ACHN (cell line): ENCODE results near the gene TCIRG1.
"Not testable (repeated sequence)": the region's sequence is repeated elsewhere in the genome, so short reads cannot be mapped to it uniquely, and the experiment has no call there.

Experiments
- DNase-seq: peaks from one replicate; pipeline ENCODE4 v3.0.0-alpha.2; 2015
- in situ Hi-C: cut with HindIII; loops from 2 replicates; pipeline ENCODE4 v1.10.0; 2017; ENCODE audit warnings: low sequenced_read_pairs, low pct_ligation_motif_present, low pct_unique_long_range_greater_than_20kb

Gene TCIRG1

DNA sequence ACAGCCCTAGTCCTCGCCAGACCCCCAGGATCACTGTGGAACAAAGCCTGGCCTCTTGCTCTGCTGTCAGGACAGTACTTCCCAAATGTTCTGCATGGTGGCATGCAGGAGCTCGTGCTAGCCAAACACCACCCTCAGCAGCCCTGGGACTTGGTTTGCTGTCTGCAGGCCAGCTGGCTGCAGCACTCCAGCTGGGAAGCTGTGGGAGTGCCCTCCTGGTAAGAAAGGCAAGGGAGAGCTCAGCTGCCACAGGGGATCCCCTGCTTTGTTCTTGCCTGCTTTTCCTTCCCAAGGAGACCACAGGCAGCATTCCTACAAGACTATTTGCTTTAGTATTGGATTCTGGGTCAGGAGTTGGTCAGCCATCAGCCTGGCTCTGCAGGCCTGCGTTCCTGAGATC, 27.9 kb downstream of the TCIRG1 start:
- in situ Hi-C loops, result no loop called here
- DNase-seq, result no peak

DNA sequence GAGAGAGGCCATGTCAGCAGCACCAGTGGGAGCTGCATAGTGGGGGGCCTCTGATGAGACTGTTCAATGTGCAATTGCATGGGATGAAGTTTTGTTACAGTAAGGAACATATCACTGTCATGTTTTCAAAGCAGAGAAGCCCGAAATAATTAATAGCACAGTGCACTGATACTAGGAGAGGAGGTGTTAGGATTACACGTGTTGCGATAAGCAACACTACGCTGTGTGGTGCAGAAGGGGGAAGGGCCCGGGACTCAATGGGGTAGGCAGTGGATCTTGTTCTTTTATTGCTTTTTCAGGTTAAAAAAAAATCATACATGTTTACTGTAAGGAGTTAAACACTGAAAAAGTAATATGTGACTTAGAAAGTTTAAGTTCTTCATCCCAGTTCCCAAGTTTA, 29.2 kb downstream of the TCIRG1 start:
- no peak for DNase-seq
- in situ Hi-C loops, result no loop called here

DNA sequence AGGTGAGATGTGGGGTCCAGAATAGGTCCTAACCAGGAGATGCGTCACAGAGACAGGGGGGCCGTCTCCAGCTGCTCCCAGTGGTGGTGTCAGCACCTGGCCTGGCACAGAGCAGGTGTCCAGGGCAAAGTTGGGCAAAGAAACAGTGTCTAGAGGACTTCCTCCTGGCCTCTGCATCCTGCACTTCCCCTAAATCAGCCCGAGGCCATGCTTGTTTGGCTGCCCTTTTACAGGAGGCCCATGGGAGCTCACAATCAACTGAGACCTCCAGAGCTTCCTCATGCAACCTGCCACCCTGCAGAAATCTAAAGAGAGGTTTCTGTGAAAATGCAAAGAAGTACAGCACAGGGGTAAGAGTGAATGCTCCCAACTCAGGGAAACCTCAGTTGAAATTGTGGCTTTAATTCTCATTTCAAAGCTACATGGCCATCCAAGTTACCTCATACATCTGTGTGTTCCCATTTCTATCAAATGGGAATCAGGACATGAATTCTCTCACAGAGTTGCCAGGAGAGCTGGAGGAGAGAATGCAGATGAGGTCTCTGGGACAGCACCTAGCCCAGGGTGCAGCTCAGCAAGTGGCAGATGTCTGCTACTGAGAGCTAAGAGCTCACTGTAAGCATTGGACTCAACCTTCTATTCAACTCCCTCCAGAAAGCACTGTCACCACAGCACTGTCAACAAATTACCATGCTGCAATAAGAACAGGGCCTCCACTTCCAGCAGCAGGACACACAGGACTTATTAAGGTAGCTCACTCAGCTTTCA, 32.6 kb downstream of the TCIRG1 start:
- in situ Hi-C loops, result no loop called here
- no peak for DNase-seq

DNA sequence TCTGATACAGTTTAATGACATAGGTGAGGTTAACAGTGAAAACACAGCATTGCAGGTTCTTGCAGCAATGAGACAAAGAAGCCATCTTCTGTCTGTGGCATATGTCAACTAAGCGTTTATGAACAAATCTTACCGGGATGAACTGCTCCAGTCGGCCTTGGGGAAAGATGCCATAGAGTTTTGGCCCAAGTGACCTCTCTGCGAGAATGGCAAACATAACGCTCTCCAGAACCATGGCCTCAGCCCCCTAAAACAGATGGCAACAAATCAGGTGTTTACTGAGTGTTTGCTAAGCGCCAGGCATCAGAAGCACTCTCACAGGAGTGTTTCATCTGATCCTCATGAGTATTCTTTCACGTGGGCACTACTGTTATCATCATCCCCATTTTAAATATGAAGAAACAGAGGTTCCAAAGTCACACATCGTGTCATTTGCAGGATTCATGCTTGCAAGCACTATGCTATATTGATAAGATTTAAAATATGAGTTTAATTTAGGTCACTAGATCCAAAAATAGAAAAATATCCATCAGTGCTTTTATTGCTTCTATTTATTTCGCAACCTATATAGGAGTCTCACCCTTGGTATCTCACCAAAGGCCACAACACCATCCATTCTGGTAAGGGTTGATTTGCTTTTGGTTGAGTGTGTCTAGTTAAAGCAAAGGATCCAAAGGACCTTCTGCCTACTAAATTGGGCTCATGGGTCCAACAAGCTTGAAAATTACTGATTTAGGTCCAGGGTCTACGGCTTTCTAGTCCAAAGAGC, 35.9 kb downstream of the TCIRG1 start:
- in situ Hi-C loops, result no loop called here
- no peak for DNase-seq

DNA sequence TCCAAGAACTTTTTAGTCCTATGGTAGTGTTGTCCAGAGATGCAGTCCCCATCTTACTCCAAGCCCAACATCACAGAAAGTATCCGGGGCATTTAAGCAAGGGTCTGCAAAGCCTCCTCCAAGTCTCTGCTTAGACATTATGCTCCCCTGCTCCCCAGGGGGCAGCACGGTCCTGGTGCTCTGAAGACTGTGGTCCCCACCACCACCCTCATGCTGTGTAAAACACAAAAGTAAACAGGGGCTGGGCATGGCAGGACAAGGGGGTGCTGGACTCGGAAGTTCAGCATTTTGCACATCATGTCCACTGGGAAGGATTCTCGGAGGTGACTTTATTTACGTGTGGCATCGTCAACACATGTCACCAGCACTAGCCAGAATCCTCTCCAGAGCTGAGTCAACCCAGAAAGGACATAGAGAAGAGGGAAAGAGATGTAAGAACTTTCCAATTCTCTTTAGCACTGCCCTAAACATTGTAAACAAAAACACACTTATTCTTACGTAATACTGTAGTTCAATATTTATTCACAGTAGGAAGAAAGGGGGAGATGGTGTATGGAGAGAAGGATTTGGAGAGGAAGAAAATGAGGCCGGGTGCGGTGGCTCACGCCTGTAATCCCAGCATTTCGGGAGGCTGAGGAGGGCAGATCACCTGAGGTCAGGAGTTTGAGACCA, 37.7 kb downstream of the TCIRG1 start:
- DNase-seq, result no peak
- in situ Hi-C loops, result no loop called here

DNA sequence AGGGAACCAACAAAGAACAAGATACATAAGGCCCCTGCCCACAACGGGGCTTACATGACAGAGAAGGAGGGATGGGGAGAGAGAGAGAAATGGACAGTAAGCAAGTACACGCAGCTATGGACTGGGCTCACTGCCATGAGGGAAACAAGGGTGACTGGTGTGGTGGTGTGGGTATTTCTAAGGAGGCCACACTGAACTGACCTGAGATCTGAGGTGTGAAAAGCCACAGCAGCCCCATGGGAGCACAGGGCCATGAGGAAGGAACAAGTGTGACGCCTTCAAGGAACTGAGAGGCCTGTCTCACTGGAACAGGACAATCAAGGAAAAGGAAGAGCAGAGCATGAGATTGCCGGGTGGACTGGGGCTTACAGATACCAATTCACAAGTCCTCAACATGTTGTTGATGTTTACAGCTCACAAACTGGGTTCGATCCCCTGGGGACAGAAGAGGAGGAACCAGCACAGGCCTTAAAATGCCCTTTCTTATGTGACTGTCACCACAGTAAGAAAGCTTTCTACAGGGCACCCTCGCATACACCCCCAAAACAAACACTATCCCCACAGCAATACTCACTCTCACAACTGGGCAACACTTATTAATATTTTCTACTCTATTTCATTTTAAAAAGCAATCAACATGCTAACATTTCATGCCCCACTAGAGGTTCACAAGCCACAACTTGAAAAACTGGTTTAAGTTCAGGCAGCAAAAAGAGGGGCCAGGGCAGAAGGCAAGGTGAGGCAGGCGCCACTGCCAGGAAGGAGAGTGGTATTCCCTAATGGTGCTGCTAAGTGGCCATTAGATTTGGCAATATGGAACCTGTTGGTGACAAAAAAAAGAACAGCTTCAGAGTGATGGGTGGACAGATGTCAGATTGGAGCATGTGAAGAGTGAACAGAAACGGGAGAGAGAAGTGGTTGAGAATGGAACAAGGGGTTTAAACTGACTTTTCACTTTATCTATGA, 39.1 kb downstream of the TCIRG1 start:
- no peak for DNase-seq
- in situ Hi-C loops, result no loop called here

DNA sequence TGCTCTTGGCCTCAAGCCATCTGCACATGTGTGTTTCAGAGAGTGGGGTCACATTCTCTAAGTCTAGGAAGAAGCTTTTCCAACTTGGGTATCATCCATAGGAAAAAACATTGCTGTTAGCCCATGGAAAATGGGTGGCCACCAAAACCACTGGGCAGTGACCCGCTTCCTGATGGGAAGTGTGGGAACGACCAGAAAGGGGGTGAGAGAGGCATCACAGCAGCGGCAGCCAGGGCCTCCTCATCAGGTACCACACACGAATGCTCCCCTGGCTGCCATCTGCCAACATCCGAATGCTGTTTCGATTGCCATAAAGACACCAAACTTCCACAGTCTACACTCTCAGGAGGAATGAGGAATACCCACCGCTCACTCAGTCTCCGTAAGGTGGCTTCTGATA, 42.0 kb downstream of the TCIRG1 start:
- in situ Hi-C loops, result no loop called here
- DNase-seq, result no peak

DNA sequence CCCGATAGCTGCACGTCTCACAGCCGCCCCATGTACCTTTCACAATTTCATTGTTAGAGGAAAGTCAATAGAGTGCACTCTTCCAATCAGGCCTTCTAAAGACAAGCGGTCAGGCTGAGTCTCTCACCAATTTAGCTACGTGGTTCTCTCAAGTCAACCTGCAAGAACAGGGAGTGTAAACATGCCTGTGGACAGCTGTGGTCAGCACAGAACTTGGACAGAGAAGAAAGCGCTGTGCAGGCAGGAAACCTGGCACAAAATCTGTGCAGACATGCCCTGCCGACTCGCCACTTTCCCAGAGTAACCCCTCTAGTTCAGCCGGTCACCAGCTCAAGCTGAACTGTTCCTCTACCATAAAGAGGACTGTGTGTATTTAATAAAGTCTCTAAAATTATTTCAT, 42.9 kb downstream of the TCIRG1 start:
- DNase-seq, result no peak
- in situ Hi-C loops, result no loop called here

DNA sequence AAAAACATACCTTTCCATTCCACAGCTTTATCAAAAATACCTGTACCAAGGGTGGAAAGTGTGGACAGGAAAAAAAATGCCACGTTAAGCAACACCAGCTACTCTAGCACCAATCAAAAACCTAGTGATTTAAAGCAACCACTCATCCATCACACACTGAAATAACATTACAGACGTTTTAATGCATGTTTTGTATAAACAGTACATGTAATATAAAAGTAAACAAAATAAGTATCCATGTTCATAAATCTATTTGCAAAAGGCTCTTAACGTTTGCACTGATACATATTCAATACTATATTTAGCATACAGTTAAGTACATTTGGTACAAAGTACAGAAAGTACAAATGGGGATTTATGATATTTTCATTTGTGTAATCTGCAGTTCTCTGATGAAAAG, 43.7 kb downstream of the TCIRG1 start:
- no peak for DNase-seq
- in situ Hi-C loops, result no loop called here

DNA sequence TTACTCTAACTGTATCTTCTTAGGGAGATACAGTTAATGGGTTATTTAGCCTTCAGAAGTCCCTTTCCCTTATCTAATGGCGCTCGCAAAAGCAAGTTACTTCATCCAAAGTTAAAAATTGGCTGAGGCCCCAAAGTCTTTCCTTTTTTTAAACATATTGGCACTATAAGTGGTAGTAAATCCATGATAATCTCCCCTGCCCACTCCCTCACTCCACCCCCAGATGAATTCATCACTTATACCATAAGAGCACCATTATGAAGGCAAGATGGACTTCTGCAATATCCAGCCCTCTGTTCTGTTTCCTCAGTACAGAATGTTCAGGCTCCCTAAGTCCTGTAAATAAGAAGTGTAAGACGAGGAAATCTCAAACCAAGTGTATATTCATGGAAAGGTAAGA, 44.7 kb downstream of the TCIRG1 start:
- in situ Hi-C loops, result no loop called here
- DNase-seq, result no peak

DNA sequence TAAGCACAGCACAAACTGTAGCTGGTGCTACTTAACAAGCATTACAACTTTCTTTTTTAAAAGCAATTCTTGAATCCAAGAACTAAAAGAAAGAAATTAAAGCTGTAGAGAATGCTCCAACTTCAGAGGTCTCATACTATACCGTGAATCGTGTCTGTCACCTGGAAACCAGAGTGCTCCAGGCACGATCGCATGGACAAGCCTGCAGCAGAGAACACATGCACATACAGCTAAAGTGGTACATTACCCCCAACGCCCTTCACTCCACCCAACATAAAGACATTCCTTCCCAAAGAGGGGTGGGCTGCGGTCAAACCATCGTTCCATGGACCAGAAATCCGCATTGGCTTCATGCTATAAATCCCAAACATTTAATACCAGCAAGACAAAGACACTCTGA, 50.9 kb downstream of the TCIRG1 start:
- DNase-seq, result no peak
- in situ Hi-C loops, result no loop called here

DNA sequence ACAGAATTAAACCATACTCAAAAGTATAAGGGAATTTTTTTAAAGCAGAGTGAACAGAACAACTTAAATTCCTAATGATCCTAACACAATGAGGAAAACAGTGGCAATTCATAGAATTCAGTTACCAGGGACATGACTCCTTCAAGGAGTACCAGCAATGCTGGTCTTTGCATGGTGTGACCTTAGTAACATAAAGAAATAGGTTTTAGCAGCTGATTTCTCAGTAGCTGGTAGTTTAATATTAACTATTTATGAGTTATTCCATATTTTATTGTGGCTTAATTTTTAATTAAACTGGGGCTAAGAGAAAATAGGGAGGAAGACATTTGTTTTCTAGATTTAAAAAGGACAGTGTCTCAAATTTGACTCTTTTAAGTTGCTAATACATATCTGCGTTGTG, 51.5 kb downstream of the TCIRG1 start:
- in situ Hi-C loops, result no loop called here
- no peak for DNase-seq

DNA sequence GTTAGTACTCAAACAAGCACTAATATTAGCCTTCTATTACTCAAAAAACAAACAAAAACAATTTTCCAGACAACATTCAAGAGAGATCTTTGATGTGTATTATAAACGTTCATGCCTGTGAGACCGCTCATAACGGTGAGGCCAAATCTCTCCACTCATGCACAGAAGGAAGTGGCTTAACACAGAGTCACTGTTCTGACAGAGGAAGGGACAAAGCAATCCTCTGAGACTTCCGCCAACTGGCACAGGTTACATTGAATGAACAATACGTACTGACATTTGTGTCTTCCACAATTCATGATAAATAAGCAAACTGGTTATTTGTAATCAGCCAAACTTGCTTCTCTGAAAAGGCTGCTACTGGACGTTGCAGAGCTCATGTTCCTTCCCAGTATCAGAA, 51.9 kb downstream of the TCIRG1 start:
- in situ Hi-C loops, result no loop called here
- DNase-seq, result no peak

DNA sequence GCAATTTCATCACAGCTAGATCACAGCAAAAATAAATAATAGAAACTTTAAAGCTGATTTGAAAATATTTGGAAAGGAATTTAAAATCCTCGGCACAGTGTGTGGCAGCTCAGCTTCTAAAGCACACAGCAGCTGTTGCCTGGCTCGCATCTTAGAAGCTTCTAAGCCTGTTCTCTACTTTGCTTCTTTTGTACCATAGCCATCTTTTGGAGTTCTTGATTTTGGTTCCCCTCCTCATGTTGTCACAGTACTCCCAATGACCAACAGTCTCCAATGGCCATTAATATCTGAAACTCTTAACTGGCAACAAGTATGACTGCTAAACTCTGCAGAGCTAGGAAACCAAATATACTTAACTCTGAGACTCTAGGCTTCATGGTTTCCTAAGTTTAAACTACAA, 53.6 kb downstream of the TCIRG1 start:
- in situ Hi-C loops, result no loop called here
- no peak for DNase-seq

DNA sequence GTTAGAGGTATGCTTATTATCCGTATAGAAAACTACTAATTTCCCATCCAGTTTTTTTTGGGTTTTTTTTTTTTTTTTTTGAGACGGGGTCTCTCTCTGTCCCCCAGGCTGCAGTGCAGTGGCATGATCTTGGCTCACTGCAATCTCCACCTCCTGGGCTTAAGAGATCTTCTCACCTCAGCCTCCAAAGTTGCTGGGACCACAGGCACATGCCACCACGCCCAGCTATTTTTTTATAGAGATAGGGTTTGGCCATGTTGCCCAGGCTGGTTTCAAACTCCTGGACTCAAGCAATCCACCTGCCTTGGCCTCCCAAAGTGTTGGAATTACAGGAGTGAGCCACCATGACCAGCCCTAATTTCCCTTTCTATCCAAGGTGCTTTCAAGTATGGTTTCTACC, 54.1 kb downstream of the TCIRG1 start:
- in situ Hi-C loops, DNase-seq: not testable (repeated sequence)

DNA sequence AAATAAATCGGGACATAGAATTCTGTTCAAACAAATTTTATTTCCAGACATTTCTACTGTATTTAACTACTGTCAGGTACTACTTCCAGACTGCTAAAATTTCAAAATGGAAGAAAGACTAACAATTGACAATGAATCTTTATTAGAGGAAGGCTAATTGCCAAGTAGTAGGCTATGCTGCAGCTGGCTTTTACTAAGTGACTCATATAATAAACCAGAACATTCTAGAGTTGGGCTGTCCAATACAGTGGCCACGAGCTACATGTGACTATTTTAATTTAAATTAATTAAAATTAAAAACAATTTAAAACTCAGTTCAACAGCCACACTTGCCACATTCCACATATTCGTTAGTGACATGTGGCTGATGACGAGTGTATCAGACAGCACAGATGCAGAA, 54.7 kb downstream of the TCIRG1 start:
- DNase-seq, result no peak
- in situ Hi-C loops, result no loop called here

DNA sequence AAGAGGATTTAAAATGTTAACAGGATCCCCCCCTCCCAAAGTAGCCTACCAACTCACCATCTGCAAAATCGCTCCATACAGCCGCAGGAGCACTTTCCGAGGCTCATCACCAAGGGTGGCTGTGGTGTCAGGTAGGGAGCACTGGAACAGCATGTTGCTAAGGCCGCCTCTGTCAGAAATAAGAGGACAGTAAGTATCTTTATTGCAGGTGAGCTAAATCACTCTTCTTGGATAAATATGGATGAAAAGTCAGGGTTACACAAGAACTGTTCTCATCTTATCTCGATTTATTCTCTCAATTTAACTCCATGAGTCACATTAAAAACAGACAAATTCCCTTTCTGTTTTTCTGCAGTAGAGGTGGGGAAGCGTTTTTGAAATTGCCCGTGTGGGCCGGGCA, 58.1 kb downstream of the TCIRG1 start:
- DNase-seq, result no peak
- in situ Hi-C loops, result no loop called here

DNA sequence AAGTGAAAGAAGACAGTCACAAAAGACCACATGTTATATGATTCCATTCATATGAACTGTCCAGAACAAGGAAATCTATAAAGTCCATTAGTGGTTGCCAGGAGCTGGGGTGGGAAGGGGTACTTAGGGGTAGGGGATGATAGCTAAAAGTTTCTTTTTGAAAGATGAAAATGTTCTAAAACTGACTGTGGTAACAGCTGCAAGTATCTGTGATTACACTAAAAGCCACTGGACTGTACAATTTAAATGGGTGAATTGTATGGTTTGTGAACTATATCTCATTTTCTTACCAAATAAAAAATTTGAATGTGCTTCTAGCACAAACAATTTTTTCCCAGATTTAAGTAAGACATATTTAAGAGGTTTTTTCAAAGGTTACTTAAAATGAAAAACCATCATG, 60.2 kb downstream of the TCIRG1 start:
- DNase-seq, result no peak
- in situ Hi-C loops, result no loop called here
